Caco-2 (cell line): ENCODE results near the gene KIF3A. TPM values are rescaled to one million over a fixed set of nuclear protein-coding genes. Genes with fewer than 3 reads are reported as not detected.
A peak's percentile ranks its signal among the peaks of the same experiment; 100 is the strongest.

Experiments used
- BruUV-seq: library from RNA; stranded (reverse); fragments of 400-500 nt; replicated peaks from 2 replicates; lab custom pipeline; 2021; lab: Mats Ljungman, UMichigan
- CTCF ChIA-PET: fragments of 300-600 bp; sonication (Branson Sonifier 250); formaldehyde crosslinking; loops from one replicate; lab custom pipeline; 2022; ENCODE audit warnings: antibody characterized with exemption; lab: Charles Lee
- POLR2A ChIA-PET: fragments of 300-600 bp; sonication (Branson Sonifier 250); formaldehyde crosslinking; loops from one replicate; lab custom pipeline; 2022; ENCODE audit warnings: antibody characterized with exemption; lab: Charles Lee
- DNase-seq, 2 experiments: peaks; one replicate each; pipeline versions ENCODE4 v3.0.0 to v3.0.0-alpha.2; 2020 to 2022
- H3K27me3 ChIP-seq: replicated peaks from 2 replicates; pipeline ENCODE4 v1.6.0; 2011; ENCODE audit warnings: low read length; ENCODE audit not compliant: control insufficient read depth, insufficient read depth
- H3K36me3 ChIP-seq: 2 replicates; pipeline ENCODE4 v1.5.1; 2011; ENCODE audit warnings: low read length; ENCODE audit not compliant: control insufficient read depth, insufficient read depth
- H3K4me1 ChIP-seq: fragments of 250-450 bp; sonication (Bioruptor Pico); 2 replicates; pipeline ENCODE4 v1.5.1; 2020; ENCODE audit warnings: mild to moderate bottlenecking
- H3K4me3 ChIP-seq: 2 replicates; pipeline ENCODE4 v1.5.1; 2011; ENCODE audit warnings: low read depth, mild to moderate bottlenecking, control low read depth, low read length
- H3K9me3 ChIP-seq: fragments of 250-450 bp; sonication (Bioruptor Pico); 2 replicates; pipeline ENCODE4 v1.5.1; 2020; ENCODE audit warnings: mild to moderate bottlenecking, moderate library complexity
- H3K27ac Mint-ChIP-seq: one replicate; pipeline ENCODE4 v1.8.0; 2022; ENCODE audit warnings: mixed read lengths; ENCODE audit not compliant: unreplicated experiment
- H3K27me3 Mint-ChIP-seq: one replicate; pipeline ENCODE4 v1.8.0; 2022; ENCODE audit warnings: mixed read lengths; ENCODE audit not compliant: insufficient read depth, unreplicated experiment
- H3K36me3 Mint-ChIP-seq: one replicate; pipeline ENCODE4 v1.8.0; 2022; ENCODE audit warnings: mild to moderate bottlenecking, mixed read lengths; ENCODE audit not compliant: insufficient read depth, unreplicated experiment
- H3K4me1 Mint-ChIP-seq: one replicate; pipeline ENCODE4 v1.8.0; 2022; ENCODE audit warnings: low read depth, mixed read lengths; ENCODE audit not compliant: unreplicated experiment
- H3K4me3 Mint-ChIP-seq: one replicate; pipeline ENCODE4 v1.8.0; 2022; ENCODE audit warnings: mild to moderate bottlenecking, moderate library complexity, mixed read lengths; ENCODE audit not compliant: unreplicated experiment
- H3K9me3 Mint-ChIP-seq: one replicate; pipeline ENCODE4 v1.8.0; 2022; ENCODE audit warnings: mixed read lengths; ENCODE audit not compliant: unreplicated experiment
- intact Hi-C: fragments of 100-400 bp; cut with micrococcal nuclease; formaldehyde crosslinking; loops from one replicate; pipeline ENCODE4 v1.10.0; 2022; ENCODE audit not compliant: unreplicated experiment
- total RNA-seq: library from RNA; stranded (reverse); gene quantifications from 2 replicates; pipeline ENCODE4 v1.2.3, GENCODE V29; 2022
- TF ChIP-seq, protein P1 (sequence below), 2 experiments: fragments of 200-600 bp in 1 of 2; IDR thresholded peaks; 1 replicate in 1 of 2; 2 replicates in 1 of 2; pipeline versions ENCODE4 v1.5.1 to v1.8.0; 2011 to 2022; ENCODE audit warnings: antibody characterized with exemption in 1 of 2, control low read depth in 1 of 2, inconsistent platforms in 1 of 2, low read depth in 1 of 2, low read length in 1 of 2, mild to moderate bottlenecking in 1 of 2, moderate library complexity in 1 of 2; ENCODE audit not compliant: insufficient read depth in 1 of 2, severe bottlenecking in 1 of 2, unreplicated experiment in 1 of 2

The KIF3A gene
- total RNA-seq, 1 experiment from 2014 or later = 12.7 TPM

GRCh38 chr5:132678735-132679134 lies 58.6 kb downstream of the KIF3A start:
- no peaks in the 10 kb centered on the region for H3K4me1 Mint-ChIP-seq
- no peaks in the 10 kb centered on the region for H3K27me3 ChIP-seq
- ChIA-PET POLR2A (no interaction called here), CTCF (interaction anchor here (0.6 kb wide), 1 partner anchor 182 kb away, joined by 5 read pairs; no protein-coding TSS in a partner anchor)
- H3K4me1 ChIP-seq = peaks cover 5% of the 10 kb centered on the region; the same call in 1 of the 2 replicates
- H3K4me3 ChIP-seq = no peak overlapping the region
- H3K9me3 Mint-ChIP-seq = no peaks in the 10 kb centered on the region
- no peak for DNase-seq
- TF ChIP-seq, protein P1, sequence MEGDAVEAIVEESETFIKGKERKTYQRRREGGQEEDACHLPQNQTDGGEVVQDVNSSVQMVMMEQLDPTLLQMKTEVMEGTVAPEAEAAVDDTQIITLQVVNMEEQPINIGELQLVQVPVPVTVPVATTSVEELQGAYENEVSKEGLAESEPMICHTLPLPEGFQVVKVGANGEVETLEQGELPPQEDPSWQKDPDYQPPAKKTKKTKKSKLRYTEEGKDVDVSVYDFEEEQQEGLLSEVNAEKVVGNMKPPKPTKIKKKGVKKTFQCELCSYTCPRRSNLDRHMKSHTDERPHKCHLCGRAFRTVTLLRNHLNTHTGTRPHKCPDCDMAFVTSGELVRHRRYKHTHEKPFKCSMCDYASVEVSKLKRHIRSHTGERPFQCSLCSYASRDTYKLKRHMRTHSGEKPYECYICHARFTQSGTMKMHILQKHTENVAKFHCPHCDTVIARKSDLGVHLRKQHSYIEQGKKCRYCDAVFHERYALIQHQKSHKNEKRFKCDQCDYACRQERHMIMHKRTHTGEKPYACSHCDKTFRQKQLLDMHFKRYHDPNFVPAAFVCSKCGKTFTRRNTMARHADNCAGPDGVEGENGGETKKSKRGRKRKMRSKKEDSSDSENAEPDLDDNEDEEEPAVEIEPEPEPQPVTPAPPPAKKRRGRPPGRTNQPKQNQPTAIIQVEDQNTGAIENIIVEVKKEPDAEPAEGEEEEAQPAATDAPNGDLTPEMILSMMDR (IDR thresholded peaks at IDR 0.05; ENCODE audit: insufficient read depth in 1 of 2, low read depth in 1 of 2, low read length in 1 of 2, severe bottlenecking in 1 of 2, unreplicated experiment in 1 of 2) = no peak
- no peaks in the 10 kb centered on the region for H3K36me3 Mint-ChIP-seq
- no peaks in the 10 kb centered on the region for H3K27me3 Mint-ChIP-seq
- BruUV-seq = no TSS peak
- H3K9me3 ChIP-seq = no peaks in the 10 kb centered on the region
- no peaks in the 10 kb centered on the region for H3K36me3 ChIP-seq
- H3K27ac Mint-ChIP-seq = no peak overlapping the region
- H3K4me3 Mint-ChIP-seq = no peak overlapping the region
- intact Hi-C loops = loop anchor here (10.0 kb wide), 1 partner anchor 154 kb away; no protein-coding TSS in a partner anchor

- no peak for DNase-seq
- Histone ChIP-seq H3K36me3 (no peaks in the 10 kb centered on the region), H3K27me3 (no peaks in the 10 kb centered on the region), H3K4me1 (peaks cover 5% of the 10 kb centered on the region; the same call in 1 of the 2 replicates), H3K4me3 (no peak overlapping the region), H3K9me3 (no peaks in the 10 kb centered on the region)
- Mint-ChIP-seq H3K4me3 (no peak overlapping the region), H3K4me1 (no peaks in the 10 kb centered on the region), H3K27me3 (no peaks in the 10 kb centered on the region), H3K36me3 (no peaks in the 10 kb centered on the region), H3K9me3 (no peaks in the 10 kb centered on the region), H3K27ac (no peak overlapping the region)
- intact Hi-C loops = loop anchor here (10.0 kb wide), 1 partner anchor 153 kb away; no protein-coding TSS in a partner anchor
- BruUV-seq = no TSS peak
- CTCF ChIA-PET = interaction anchor here (1.0 to 1.1 kb wide), 2 partner anchors 75 to 142 kb away, joined by 3 to 6 read pairs; no protein-coding TSS in a partner anchor
- TF ChIP-seq, protein P1 (IDR thresholded peaks at IDR 0.05; ENCODE audit: insufficient read depth in 1 of 2, low read depth in 1 of 2, low read length in 1 of 2, severe bottlenecking in 1 of 2, unreplicated experiment in 1 of 2) = no peak
- POLR2A ChIA-PET = no interaction called here
These were observed 59.5 kb downstream of the KIF3A start for GRCh38 chr5:132677682-132678400.

- no peaks in the 10 kb centered on the region for H3K9me3 ChIP-seq
- TF ChIP-seq, protein P1 (IDR thresholded peaks at IDR 0.05; ENCODE audit: insufficient read depth in 1 of 2, low read depth in 1 of 2, low read length in 1 of 2, severe bottlenecking in 1 of 2, unreplicated experiment in 1 of 2) = peak in 1 of 2 experiments; percentile 44
- Mint-ChIP-seq H3K36me3 (no peaks in the 10 kb centered on the region), H3K27ac (no peak overlapping the region), H3K27me3 (no peaks in the 10 kb centered on the region), H3K9me3 (no peaks in the 10 kb centered on the region), H3K4me3 (no peak overlapping the region), H3K4me1 (no peaks in the 10 kb centered on the region)
- intact Hi-C loops = loop anchor here (10.0 kb wide), 1 partner anchor 152 kb away; no protein-coding TSS in a partner anchor
- peaks cover 5% of the 10 kb centered on the region; the same call in 1 of the 2 replicates for H3K4me1 ChIP-seq
- no TSS peak for BruUV-seq
- H3K27me3 ChIP-seq = no peaks in the 10 kb centered on the region
- ChIA-PET CTCF (interaction anchor here (1.0 to 1.1 kb wide), 2 partner anchors 74 to 143 kb away, joined by 3 to 6 read pairs; no protein-coding TSS in a partner anchor), POLR2A (no interaction called here)
- peak; percentile 66 to 82 for DNase-seq
- no peak overlapping the region for H3K4me3 ChIP-seq
- no peaks in the 10 kb centered on the region for H3K36me3 ChIP-seq
These were observed 60.2 kb downstream of the KIF3A start for GRCh38 chr5:132677191-132677590.
